DOHH2 (cell line): ENCODE measurements around the gene SLC25A51.
A peak's percentile ranks its signal among the peaks of the same experiment; 100 is the strongest.

Source experiments
- EZH2phosphoT487 ChIP-seq: fragments of 200-600 bp; sonication (generic); IDR thresholded peaks from 2 replicates; pipeline ENCODE4 v1.6.1; 2017; ENCODE audit warnings: borderline replicate concordance, mild to moderate bottlenecking, antibody characterized with exemption, low read length, moderate library complexity, mixed read lengths
- TF ChIP-seq, protein P1 (sequence below): fragments of 200-600 bp; sonication (generic); IDR thresholded peaks from one replicate; pipeline ENCODE4 v1.5.1; 2014; ENCODE audit warnings: antibody characterized with exemption, mild to moderate bottlenecking, low read depth, low read length; ENCODE audit not compliant: poor library complexity, severe bottlenecking

- TF ChIP-seq, protein P1, sequence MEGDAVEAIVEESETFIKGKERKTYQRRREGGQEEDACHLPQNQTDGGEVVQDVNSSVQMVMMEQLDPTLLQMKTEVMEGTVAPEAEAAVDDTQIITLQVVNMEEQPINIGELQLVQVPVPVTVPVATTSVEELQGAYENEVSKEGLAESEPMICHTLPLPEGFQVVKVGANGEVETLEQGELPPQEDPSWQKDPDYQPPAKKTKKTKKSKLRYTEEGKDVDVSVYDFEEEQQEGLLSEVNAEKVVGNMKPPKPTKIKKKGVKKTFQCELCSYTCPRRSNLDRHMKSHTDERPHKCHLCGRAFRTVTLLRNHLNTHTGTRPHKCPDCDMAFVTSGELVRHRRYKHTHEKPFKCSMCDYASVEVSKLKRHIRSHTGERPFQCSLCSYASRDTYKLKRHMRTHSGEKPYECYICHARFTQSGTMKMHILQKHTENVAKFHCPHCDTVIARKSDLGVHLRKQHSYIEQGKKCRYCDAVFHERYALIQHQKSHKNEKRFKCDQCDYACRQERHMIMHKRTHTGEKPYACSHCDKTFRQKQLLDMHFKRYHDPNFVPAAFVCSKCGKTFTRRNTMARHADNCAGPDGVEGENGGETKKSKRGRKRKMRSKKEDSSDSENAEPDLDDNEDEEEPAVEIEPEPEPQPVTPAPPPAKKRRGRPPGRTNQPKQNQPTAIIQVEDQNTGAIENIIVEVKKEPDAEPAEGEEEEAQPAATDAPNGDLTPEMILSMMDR = peak; percentile 21
- no peak for TF ChIP-seq EZH2phosphoT487
Observed at GRCh38 chr9:37941253-37941652, 37.3 kb upstream of the SLC25A51 start.
